K562 (cell line): ENCODE measurements around the gene PTRH2. TPM values are rescaled to one million over a fixed set of nuclear protein-coding genes. Genes with fewer than 3 reads are reported as not detected.

Experiments
- polyA plus RNA-seq, 8 experiments: library from polyadenylated mRNA; depleted of rRNA in 4 of 8; stranded (reverse) in 5 of 8; unstranded in 3 of 8; fragments of >200 nt; fragmentation: Nextera tagmentation in 2 of 8; fragmentation: Illumina TruSeq in 1 of 8; extraction: Ambion mirVana in 2 of 8; extraction: Trizol in 1 of 8; gene quantifications; 2 replicates each; pipeline versions ENCODE4 v1.2.1 to v1.2.3, GENCODE V29; 2011 to 2014; ENCODE audit warnings: inconsistent platforms in 1 of 8, missing spikeins in 1 of 8
- total RNA-seq, 7 experiments: library from RNA; depleted of rRNA in 6 of 7; stranded (reverse); fragments of >200 nt in 6 of 7; fragmentation: Illumina TruSeq in 2 of 7; extraction: Trizol in 2 of 7; gene quantifications; 2 replicates each; pipeline versions ENCODE4 v1.2.1 to v1.2.3, GENCODE V29; 2011 to 2021; ENCODE audit warnings: low replicate concordance in 1 of 7

The PTRH2 gene
- total and polyA plus RNA-seq, 9 of the 15 experiments (the other 6 are each of a cell fraction or from before 2014, with no cell fraction given) = 53.1 to 210 (median 126) TPM

Other genes starting within 250 kb of the PTRH2 start
- gene DHX40, start 141.8 kb downstream of the PTRH2 start, total RNA-seq (2014; rRNA removed) = 17.0 and 21.7 TPM in 2 replicates
- gene DHX40, start 141.8 kb downstream of the PTRH2 start, total RNA-seq (2014; rRNA removed; fragmentation: Illumina TruSeq; extraction: Trizol) = 26.4 and 31.6 TPM in 2 replicates
- 18.5 and 21.4 TPM in 2 replicates for gene DHX40, start 141.8 kb downstream of the PTRH2 start, total RNA-seq (2015; rRNA removed; fragmentation: Illumina TruSeq; extraction: Trizol)
- gene DHX40, start 141.8 kb downstream of the PTRH2 start, total RNA-seq (2021) = 18.2 and 18.5 TPM in 2 replicates
- 26.7 and 38.6 TPM in 2 replicates for gene DHX40, start 141.8 kb downstream of the PTRH2 start, polyA plus RNA-seq (2011; rRNA removed)
- 18.7 and 18.9 TPM in 2 replicates for gene DHX40, start 141.8 kb downstream of the PTRH2 start, polyA plus RNA-seq (2014; fragmentation: Illumina TruSeq; extraction: Trizol)
- 1 to 10 TPM; 7.2 to 7.3 TPM for gene DHX40, start 141.8 kb downstream of the PTRH2 start, polyA plus RNA-seq (2014; fragmentation: Nextera tagmentation; extraction: Ambion mirVana)
- gene DHX40, start 141.8 kb downstream of the PTRH2 start, polyA plus RNA-seq (2014; rRNA removed) = 15.5 and 16.4 TPM in 2 replicates
- gene CLTC, start 87.5 kb downstream of the PTRH2 start, total RNA-seq (2014; rRNA removed) = 136 and 150 TPM in 2 replicates
- gene CLTC, start 87.5 kb downstream of the PTRH2 start, total RNA-seq (2014; rRNA removed; fragmentation: Illumina TruSeq; extraction: Trizol) = 220 and 233 TPM in 2 replicates
- 184 and 195 TPM in 2 replicates for gene CLTC, start 87.5 kb downstream of the PTRH2 start, total RNA-seq (2015; rRNA removed; fragmentation: Illumina TruSeq; extraction: Trizol)
- gene CLTC, start 87.5 kb downstream of the PTRH2 start, total RNA-seq (2021) = 257 and 267 TPM in 2 replicates
- 164 and 217 TPM in 2 replicates for gene CLTC, start 87.5 kb downstream of the PTRH2 start, polyA plus RNA-seq (2011; rRNA removed)
- 142 and 174 TPM in 2 replicates for gene CLTC, start 87.5 kb downstream of the PTRH2 start, polyA plus RNA-seq (2014; fragmentation: Illumina TruSeq; extraction: Trizol)
- gene CLTC, start 87.5 kb downstream of the PTRH2 start, polyA plus RNA-seq (2014; fragmentation: Nextera tagmentation; extraction: Ambion mirVana) = 100 to 1,000 TPM; 122 to 134 TPM
- gene CLTC, start 87.5 kb downstream of the PTRH2 start, polyA plus RNA-seq (2014; rRNA removed) = 102 and 115 TPM in 2 replicates
- 92.1 and 123 TPM in 2 replicates for gene VMP1, start 224 bp upstream of the PTRH2 start, total RNA-seq (2014; rRNA removed)
- 186 and 216 TPM in 2 replicates for gene VMP1, start 224 bp upstream of the PTRH2 start, total RNA-seq (2014; rRNA removed; fragmentation: Illumina TruSeq; extraction: Trizol)
- gene VMP1, start 224 bp upstream of the PTRH2 start, total RNA-seq (2015; rRNA removed; fragmentation: Illumina TruSeq; extraction: Trizol) = 127 and 135 TPM in 2 replicates
- 151 and 155 TPM in 2 replicates for gene VMP1, start 224 bp upstream of the PTRH2 start, total RNA-seq (2021)
- gene VMP1, start 224 bp upstream of the PTRH2 start, polyA plus RNA-seq (2011; rRNA removed) = 231 and 304 TPM in 2 replicates
- 124 and 146 TPM in 2 replicates for gene VMP1, start 224 bp upstream of the PTRH2 start, polyA plus RNA-seq (2014; fragmentation: Illumina TruSeq; extraction: Trizol)
- 100 to 1,000 TPM; 245 to 272 TPM for gene VMP1, start 224 bp upstream of the PTRH2 start, polyA plus RNA-seq (2014; fragmentation: Nextera tagmentation; extraction: Ambion mirVana)
- 143 and 148 TPM in 2 replicates for gene VMP1, start 224 bp upstream of the PTRH2 start, polyA plus RNA-seq (2014; rRNA removed)
- gene TUBD1, start 185.5 kb upstream of the PTRH2 start, total RNA-seq (2014; rRNA removed) = 11.3 and 13.4 TPM in 2 replicates
- 18.0 and 23.0 TPM in 2 replicates for gene TUBD1, start 185.5 kb upstream of the PTRH2 start, total RNA-seq (2014; rRNA removed; fragmentation: Illumina TruSeq; extraction: Trizol)
- 16.6 and 17.9 TPM in 2 replicates for gene TUBD1, start 185.5 kb upstream of the PTRH2 start, total RNA-seq (2015; rRNA removed; fragmentation: Illumina TruSeq; extraction: Trizol)
- gene TUBD1, start 185.5 kb upstream of the PTRH2 start, total RNA-seq (2021) = 13.8 TPM in 2 replicates
- 26.7 and 35.3 TPM in 2 replicates for gene TUBD1, start 185.5 kb upstream of the PTRH2 start, polyA plus RNA-seq (2011; rRNA removed)
- gene TUBD1, start 185.5 kb upstream of the PTRH2 start, polyA plus RNA-seq (2014; fragmentation: Illumina TruSeq; extraction: Trizol) = 18.7 and 20.7 TPM in 2 replicates
- gene TUBD1, start 185.5 kb upstream of the PTRH2 start, polyA plus RNA-seq (2014; fragmentation: Nextera tagmentation; extraction: Ambion mirVana) = 10 to 100 TPM; 10.8 to 15.7 TPM
- 19.5 and 19.6 TPM in 2 replicates for gene TUBD1, start 185.5 kb upstream of the PTRH2 start, polyA plus RNA-seq (2014; rRNA removed)
- gene RPS6KB1, start 185.7 kb upstream of the PTRH2 start, total RNA-seq (2014; rRNA removed) = 36.3 and 60.7 TPM in 2 replicates
- 38.5 and 43.6 TPM in 2 replicates for gene RPS6KB1, start 185.7 kb upstream of the PTRH2 start, total RNA-seq (2014; rRNA removed; fragmentation: Illumina TruSeq; extraction: Trizol)
- gene RPS6KB1, start 185.7 kb upstream of the PTRH2 start, total RNA-seq (2015; rRNA removed; fragmentation: Illumina TruSeq; extraction: Trizol) = 32.7 and 33.2 TPM in 2 replicates
- gene RPS6KB1, start 185.7 kb upstream of the PTRH2 start, total RNA-seq (2021) = 35.9 and 37.9 TPM in 2 replicates
- 28.2 and 35.1 TPM in 2 replicates for gene RPS6KB1, start 185.7 kb upstream of the PTRH2 start, polyA plus RNA-seq (2011; rRNA removed)
- 29.6 and 35.4 TPM in 2 replicates for gene RPS6KB1, start 185.7 kb upstream of the PTRH2 start, polyA plus RNA-seq (2014; fragmentation: Illumina TruSeq; extraction: Trizol)
- 1 to 10 TPM; 8.8 to 9.2 TPM for gene RPS6KB1, start 185.7 kb upstream of the PTRH2 start, polyA plus RNA-seq (2014; fragmentation: Nextera tagmentation; extraction: Ambion mirVana)
- gene RPS6KB1, start 185.7 kb upstream of the PTRH2 start, polyA plus RNA-seq (2014; rRNA removed) = 29.2 and 45.8 TPM in 2 replicates